Activated CD8-positive, alpha-beta T cell treated with anti-CD3 and anti-CD28 coated beads for 36 hours (primary cell): Measurements from ENCODE around the gene MCL1. TPM values are rescaled to one million over a fixed set of nuclear protein-coding genes. Genes with fewer than 3 reads are reported as not detected.

Experiments
- ATAC-seq: fragments of 200-7000 bp; cut with Tn5 transposase; one replicate; pipeline ENCODE4 v1.10.0; 2021; ENCODE audit warnings: mild to moderate bottlenecking, moderate library complexity
- CTCF ChIA-PET: fragments of 350-600 bp; sonication (Branson Sonifier 250); formaldehyde crosslinking; loops from one replicate; lab custom pipeline; 2021; ENCODE audit warnings: antibody characterized with exemption; lab: Charles Lee
- POLR2A ChIA-PET: fragments of 350-600 bp; sonication (Branson Sonifier 250); formaldehyde crosslinking; loops from one replicate; lab custom pipeline; 2021; ENCODE audit warnings: antibody characterized with exemption; lab: Charles Lee
- DNase-seq: peaks from one replicate; pipeline ENCODE4 v3.0.0-alpha.2; 2020
- H3K27ac Mint-ChIP-seq: one replicate; pipeline ENCODE4 v1.8.0; 2021; ENCODE audit warnings: mild to moderate bottlenecking, mixed read lengths
- H3K27me3 Mint-ChIP-seq: one replicate; pipeline ENCODE4 v1.8.0; 2021; ENCODE audit warnings: mixed read lengths
- H3K36me3 Mint-ChIP-seq: one replicate; pipeline ENCODE4 v1.8.0; 2021; ENCODE audit warnings: low read depth, mixed read lengths
- H3K4me1 Mint-ChIP-seq: one replicate; pipeline ENCODE4 v1.8.0; 2021; ENCODE audit warnings: low read depth, mixed read lengths
- H3K4me3 Mint-ChIP-seq: one replicate; pipeline ENCODE4 v1.8.0; 2021; ENCODE audit warnings: mild to moderate bottlenecking, moderate library complexity, mixed read lengths
- H3K9me3 Mint-ChIP-seq: one replicate; pipeline ENCODE4 v1.8.0; 2021; ENCODE audit warnings: mixed read lengths
- intact Hi-C: fragments of 100-400 bp; cut with micrococcal nuclease; formaldehyde crosslinking; loops from one replicate; pipeline ENCODE4 v1.10.0; 2022
- total RNA-seq, 2 experiments: library from RNA; stranded (reverse); gene quantifications; one replicate each; pipeline ENCODE4 v1.2.3, GENCODE V29; 2021
- TF ChIP-seq, protein P1 (sequence below): fragments of 200-600 bp; IDR thresholded peaks from one replicate; pipeline ENCODE4 v1.8.0; 2022; ENCODE audit warnings: antibody characterized with exemption, mild to moderate bottlenecking

Gene MCL1
- total RNA-seq, 2 experiments from 2014 or later = 207 TPM

GRCh38 chr1:150550222-150551050, 29.0 kb downstream of the MCL1 start:
- DNase-seq (no peak), ATAC-seq (no peak)
- Mint-ChIP-seq H3K4me1 (peaks cover 29% of the 10 kb centered on the region), H3K4me3 (peak overlapping the region; percentile 32), H3K9me3 (no peaks in the 10 kb centered on the region), H3K27ac (no peak overlapping the region), H3K27me3 (peaks cover 23% of the 10 kb centered on the region), H3K36me3 (no peaks in the 10 kb centered on the region)
- intact Hi-C loops = no loop called here
- TF ChIP-seq, protein P1, sequence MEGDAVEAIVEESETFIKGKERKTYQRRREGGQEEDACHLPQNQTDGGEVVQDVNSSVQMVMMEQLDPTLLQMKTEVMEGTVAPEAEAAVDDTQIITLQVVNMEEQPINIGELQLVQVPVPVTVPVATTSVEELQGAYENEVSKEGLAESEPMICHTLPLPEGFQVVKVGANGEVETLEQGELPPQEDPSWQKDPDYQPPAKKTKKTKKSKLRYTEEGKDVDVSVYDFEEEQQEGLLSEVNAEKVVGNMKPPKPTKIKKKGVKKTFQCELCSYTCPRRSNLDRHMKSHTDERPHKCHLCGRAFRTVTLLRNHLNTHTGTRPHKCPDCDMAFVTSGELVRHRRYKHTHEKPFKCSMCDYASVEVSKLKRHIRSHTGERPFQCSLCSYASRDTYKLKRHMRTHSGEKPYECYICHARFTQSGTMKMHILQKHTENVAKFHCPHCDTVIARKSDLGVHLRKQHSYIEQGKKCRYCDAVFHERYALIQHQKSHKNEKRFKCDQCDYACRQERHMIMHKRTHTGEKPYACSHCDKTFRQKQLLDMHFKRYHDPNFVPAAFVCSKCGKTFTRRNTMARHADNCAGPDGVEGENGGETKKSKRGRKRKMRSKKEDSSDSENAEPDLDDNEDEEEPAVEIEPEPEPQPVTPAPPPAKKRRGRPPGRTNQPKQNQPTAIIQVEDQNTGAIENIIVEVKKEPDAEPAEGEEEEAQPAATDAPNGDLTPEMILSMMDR = no peak
- CTCF ChIA-PET = interaction anchor here (1.1 to 4.9 kb wide), 3 partner anchors 11 to 445 kb away, joined by 5 to 45 read pairs (median 6); no protein-coding TSS in a partner anchor
- POLR2A ChIA-PET = interaction anchor here (0.5 to 3.0 kb wide), 5 partner anchors 10 to 79 kb away, joined by 3 to 9 read pairs (median 4); partner anchors contain the start of gene ENSA

GRCh38 chr1:150549496-150550221, 29.8 kb downstream of the MCL1 start:
- peak overlapping the region; percentile 38 for H3K27ac Mint-ChIP-seq
- no peaks in the 10 kb centered on the region for H3K9me3 Mint-ChIP-seq
- no peaks in the 10 kb centered on the region for H3K36me3 Mint-ChIP-seq
- TF ChIP-seq, protein P1 = no peak
- ChIA-PET POLR2A (interaction anchor here (0.6 to 1.6 kb wide), 3 partner anchors 11 to 80 kb away, joined by 3 to 6 read pairs (median 4); partner anchors contain the start of gene ENSA), CTCF (interaction anchor here (1.1 to 4.9 kb wide), 4 partner anchors 12 to 86 kb away, joined by 3 to 45 read pairs (median 5); partner anchors contain the start of gene ENSA)
- H3K27me3 Mint-ChIP-seq = peaks cover 23% of the 10 kb centered on the region
- ATAC-seq = no peak
- H3K4me1 Mint-ChIP-seq = peaks cover 29% of the 10 kb centered on the region
- H3K4me3 Mint-ChIP-seq = peak overlapping the region; percentile 71
- DNase-seq = no peak
- intact Hi-C loops = no loop called here

- TF ChIP-seq, protein P1 = no peak
- DNase-seq (peak; percentile 49), ATAC-seq (peak; percentile 79)
- ChIA-PET POLR2A (interaction anchor here (0.7 to 1.6 kb wide), 5 partner anchors 11 to 24 kb away, joined by 3 to 6 read pairs (median 4); no protein-coding TSS in a partner anchor), CTCF (interaction anchor here (0.7 to 4.9 kb wide), 10 partner anchors 11 to 101 kb away, joined by 3 to 45 read pairs (median 3); partner anchors contain the start of gene ENSA)
- Mint-ChIP-seq H3K4me1 (peaks cover 29% of the 10 kb centered on the region), H3K36me3 (no peaks in the 10 kb centered on the region), H3K4me3 (peak within 1 kb of the TSS; percentile 71), H3K27ac (peak within 1 kb of the TSS; percentile 38), H3K27me3 (peaks cover 23% of the 10 kb centered on the region), H3K9me3 (no peaks in the 10 kb centered on the region)
- intact Hi-C loops = no loop called here
These were observed 30.5 kb downstream of the MCL1 start, which contains the start of gene ADAMTSL4 for GRCh38 chr1:150548632-150549495. ADAMTSL4 (plus strand) TSS chr1:150549408; CDS start chr1:150552289, 2,881 bp downstream.

GRCh38 chr1:150548324-150548631, 31.1 kb downstream of the MCL1 start:
- Mint-ChIP-seq H3K4me3 (peak overlapping the region; percentile 71), H3K36me3 (no peaks in the 10 kb centered on the region), H3K4me1 (peaks cover 29% of the 10 kb centered on the region), H3K9me3 (no peaks in the 10 kb centered on the region), H3K27me3 (peaks cover 26% of the 10 kb centered on the region), H3K27ac (no peak overlapping the region)
- no peak for DNase-seq
- no peak for ATAC-seq
- ChIA-PET CTCF (interaction anchor here (0.7 to 4.9 kb wide), 10 partner anchors 10 to 100 kb away, joined by 3 to 45 read pairs (median 3); partner anchors contain the start of gene ENSA), POLR2A (interaction anchor here (0.7 to 1.6 kb wide), 5 partner anchors 11 to 24 kb away, joined by 3 to 6 read pairs (median 4); no protein-coding TSS in a partner anchor)
- TF ChIP-seq, protein P1 = no peak
- intact Hi-C loops = no loop called here
